CD4-positive, alpha-beta T cell treated with Interferon gamma for 1 hour (primary cell): ENCODE data around the gene ZNF526.

Source experiments
- DNase-seq: peaks from one replicate; pipeline ENCODE4 v3.0.0-alpha.2; 2020

The ZNF526 gene

DNA sequence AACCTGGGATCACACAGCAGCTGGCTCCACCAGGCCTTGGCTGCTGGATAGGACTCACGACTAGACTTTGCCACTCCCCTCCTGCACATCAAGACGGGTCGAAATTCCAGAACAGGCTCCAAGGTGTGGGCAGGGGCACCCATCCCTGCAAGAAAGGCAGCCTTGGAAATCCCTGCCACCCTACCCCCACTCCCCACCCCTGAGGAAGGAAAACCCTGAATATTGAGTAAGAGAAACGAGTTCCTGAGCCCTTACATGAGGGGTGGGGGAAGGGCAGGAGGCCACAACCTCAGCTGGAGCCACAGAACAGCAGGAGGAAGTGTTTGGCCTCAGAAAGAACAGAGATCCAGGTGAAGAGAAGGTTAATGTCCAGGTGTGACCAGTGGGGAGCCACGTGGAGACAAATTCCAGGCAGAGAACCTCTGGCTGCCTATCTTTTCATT lies 22.7 kb upstream of the ZNF526 start:
- no peak for DNase-seq

DNA sequence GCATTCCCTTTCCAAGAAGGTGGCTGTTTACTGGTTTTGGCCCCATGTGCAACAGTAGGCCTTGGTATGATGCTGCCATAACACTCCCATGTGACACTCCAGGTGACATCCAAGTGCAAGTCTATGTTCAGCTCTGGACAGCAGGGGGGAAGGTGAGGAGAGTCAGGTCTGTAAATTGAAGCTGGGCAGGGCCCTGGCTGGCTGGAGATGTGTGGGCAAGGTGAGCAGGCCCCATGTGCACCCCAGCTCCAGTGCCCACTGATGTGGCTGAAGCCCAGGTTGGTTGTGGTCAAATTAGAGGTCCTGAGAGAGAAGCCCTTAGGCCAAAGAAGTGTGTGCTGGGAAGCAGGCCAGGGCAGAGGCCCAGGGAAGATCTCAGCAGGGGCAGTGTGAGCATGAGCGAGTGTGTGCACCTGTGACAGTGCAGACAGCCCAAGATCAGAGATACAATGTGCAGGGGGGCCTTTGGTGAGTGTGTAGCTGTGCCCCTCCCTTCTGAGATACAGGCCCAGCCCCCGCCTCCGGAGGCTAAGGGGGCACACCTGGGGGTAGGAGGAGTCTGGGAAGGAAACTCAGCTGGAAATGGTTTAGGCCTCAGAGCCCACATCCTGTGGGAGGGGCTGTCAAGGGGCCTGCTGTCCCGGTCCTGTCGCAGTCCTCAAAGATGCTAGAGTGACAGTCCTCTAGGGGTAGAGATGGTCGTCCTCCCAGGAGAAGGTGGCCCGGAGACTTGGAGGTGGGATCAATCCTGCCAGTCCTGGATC lies 21.3 kb upstream of the ZNF526 start:
- DNase-seq, result peak; percentile 78

DNA sequence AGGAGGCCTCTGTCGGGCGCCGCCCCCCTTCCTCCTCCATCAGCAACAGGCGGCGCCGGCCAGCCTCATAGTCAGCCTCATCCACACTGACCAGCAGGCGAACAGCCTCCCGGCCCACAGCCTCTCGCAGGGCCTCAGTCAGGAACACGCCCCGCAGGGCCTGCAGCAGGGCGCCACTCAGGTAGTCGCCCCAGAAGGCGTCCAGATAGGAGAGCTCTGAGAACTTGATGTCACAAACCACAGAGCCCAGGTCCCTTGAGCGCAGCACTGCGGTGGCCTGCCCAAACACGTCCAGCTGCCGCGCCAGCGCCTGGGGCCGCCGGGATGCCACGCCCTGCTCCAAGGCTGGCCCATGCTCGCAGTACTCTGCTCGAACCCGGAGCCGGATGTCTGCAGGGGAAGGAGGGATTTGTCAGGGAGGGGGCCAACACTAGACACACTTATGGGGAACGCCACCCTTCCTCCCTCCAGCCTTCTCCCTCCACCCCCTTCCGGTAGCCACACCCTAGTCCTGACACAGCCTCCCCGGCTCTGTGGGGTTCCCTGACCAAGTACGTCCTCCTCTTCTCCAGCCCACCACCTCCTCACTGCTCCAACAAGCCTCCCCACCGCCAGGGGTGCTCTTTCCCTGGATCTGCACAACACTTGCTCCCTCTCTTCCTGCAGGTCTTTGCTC lies 20.5 kb upstream of the ZNF526 start:
- peak; percentile 69 for DNase-seq

DNA sequence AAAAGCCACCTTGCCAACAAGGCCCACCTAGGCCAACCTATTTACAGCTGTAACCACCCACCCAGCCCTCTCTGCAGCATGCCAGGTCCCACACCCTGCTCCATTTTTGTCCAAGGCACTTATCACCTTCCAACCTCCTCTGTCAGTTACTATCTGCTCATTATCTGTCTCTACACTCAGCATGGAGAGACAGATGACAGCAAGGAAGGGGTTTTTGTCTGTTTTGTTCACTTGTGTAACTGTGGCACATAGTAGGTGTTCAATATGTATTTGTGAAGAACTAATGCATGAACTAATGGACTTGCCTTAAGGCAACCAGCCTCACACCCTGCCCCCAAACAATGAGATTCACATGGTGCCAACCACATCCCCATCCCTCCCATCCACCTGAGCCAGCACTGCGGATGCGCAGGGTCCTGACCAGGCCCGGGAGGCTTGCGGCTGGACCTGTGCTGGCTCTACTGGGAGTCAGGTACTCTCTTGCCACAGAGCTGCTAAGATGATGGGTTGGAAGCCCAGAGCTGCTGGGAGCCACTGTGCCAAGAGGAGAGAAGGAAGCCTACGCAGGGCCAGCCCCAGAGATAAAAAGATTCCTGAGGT lies 19.9 kb upstream of the ZNF526 start:
- no peak for DNase-seq

DNA sequence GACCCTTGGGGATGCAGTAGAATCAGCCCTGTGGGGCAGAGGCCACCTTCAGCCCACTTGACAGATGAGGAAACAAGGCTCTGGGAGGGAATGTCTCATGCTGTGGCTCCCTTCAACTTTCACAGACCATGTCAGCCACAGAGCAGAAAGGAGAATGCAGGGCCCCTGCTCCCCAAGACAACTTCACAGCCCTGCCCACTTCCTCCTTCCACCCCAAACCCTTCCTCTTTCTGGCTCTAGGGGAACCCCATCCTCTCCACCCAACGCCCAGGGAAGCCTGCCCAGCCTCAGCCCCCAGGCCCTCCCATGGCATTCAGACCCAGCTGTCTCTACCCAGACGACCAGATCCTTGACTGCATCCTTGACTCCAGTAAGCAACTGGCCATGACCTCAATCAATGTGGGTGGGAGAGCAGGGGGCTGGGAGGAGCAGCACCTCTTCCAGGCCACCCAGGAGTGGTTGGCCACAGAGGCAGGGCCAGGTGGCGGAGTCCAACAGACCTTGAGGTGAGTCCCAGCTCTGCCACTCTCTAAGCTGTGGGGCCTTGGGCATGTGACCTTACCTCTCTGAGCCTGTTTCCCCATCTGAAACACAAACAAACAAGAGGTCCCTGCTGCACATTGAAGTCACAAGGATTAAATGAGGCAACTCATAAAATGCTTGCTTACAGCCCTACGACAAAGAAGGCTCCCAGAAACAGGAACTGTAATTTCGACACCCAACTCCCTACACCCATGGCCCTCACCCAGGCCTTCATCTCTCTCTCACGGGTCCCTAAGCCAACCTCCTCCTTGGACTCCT lies 18.4 kb upstream of the ZNF526 start:
- peak; percentile 81 for DNase-seq

DNA sequence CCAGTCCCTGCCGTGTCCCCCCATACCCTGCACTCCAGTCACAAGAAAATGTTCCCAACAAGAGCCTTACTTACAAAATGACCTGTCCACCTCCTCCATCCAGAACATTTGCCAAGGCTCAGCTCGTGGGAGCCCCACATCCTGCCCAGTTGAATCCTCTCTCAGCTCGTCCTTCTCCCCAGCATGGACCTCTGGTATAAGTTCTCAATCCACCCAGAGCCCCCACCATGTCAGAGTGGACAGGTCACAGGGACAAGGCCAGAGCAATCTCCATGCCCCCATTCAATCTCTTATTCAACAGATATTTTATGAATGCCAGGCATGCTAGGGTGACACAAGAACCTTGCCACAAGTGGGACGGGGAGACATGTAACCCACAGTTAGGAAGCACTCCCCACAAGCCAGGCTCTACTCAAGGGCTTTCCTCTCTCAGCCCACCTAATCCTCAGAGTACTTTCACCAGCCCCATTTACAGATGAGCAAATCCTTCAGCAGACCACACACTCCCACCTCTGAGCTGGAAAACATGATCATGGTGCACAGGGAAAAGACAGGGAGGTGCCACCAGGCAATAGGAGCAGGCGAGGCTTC lies 17.7 kb upstream of the ZNF526 start:
- DNase-seq, result no peak

DNA sequence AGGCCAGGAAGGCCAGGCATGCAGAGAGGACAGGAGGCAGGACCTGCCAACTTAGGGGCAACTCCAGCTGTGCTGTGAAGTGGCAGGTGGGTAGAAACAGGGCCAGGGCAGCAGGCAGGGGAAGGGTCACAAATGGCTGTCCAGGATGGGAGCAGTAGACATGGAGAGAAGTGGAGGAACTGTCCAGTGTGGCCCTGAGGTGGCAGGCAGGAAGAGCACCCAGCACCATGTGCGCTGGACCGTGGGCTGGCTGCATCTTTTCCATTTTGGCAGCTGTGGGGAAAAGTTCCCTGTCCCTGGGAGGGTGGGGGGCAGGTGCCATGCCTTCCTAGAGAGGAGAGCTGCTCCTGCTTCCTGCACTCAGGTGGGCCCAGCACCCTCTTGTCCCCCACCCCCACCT lies 16.4 kb upstream of the ZNF526 start:
- DNase-seq, result no peak

DNA sequence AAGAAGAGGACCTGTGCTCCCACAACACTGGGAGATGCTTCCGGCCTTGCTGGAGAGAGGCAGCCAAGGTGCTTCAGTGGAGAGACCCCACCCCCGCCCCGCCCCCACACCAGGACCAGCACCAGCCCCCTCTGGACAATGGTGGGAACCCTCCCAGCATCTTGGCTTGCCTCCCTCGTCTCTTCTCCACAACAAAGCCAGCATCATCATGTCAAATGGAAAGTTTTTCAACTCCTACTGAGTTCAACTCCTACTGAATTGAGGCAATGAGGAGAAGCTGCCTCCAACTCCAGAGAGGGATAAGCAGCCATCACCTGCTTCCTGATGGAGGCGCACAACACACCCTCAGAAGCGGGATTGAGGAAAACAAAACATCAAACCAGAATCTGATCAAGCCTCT lies 15.4 kb upstream of the ZNF526 start:
- DNase-seq, result no peak

DNA sequence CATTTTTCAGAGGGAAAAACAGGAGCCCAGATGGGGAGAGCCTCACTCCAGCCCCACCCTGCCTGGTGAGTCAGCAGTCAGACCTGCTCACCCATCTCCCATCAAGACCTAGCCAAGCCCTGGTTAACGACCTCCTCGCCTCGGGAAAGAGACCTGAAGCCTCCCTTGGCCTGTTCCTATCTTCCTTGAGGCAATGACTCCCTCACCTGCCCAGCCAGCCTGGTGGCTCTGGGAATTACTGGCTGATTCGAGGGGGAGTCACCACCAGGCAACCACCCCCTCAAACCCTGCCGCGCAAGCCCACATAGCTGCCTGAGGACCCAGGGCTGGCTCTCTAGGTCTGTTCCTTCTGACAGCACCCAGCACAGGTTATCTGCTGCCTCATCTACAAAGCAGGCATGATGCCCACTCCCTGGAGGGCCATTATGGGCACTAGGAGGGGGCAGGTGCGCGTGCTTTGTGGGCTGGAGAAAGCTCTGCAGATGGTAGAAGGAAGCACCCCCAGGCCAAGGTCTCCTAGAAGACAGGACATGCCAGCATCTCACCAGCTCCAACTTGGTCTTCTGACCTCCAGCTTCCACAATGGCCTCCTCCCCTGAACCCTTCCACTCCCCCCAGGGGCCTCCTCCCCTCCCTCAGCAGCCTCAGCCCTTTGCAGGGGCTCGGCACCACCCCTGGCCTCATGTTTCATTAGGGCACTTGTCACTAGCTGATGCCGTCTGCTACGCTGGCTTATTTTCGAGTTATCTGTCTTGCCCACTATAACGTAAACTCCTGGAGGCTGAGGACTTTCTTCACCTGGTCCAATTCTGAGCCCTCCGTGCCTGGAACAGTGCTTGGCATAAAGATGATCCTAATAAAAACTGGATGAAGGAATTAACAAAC lies 13.0 kb upstream of the ZNF526 start:
- DNase-seq, result no peak

DNA sequence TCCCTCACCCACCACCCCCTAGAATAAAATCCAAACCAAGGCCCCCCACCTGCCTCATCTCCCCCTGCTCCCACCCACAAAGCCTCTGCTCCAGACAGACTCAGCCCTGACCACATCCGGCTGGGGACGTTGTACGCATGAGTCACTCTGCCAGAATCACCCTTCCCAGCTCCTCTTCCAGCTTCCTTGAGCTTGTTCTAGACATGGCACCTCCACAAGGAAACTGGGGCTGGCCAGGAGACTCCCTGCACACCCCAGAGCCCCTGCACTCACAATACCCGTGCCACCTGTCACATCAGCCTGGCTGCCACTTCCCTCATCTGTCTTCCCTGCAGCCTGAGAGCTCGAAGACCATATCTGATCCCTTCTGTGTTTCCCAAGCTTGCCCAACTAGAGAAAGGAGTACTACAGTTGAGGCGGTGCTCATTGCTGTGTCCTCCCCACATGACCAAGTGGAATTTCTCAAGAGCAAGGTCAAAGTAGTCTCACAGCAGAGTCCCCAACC lies 12.3 kb upstream of the ZNF526 start:
- peak; percentile 37 for DNase-seq

DNA sequence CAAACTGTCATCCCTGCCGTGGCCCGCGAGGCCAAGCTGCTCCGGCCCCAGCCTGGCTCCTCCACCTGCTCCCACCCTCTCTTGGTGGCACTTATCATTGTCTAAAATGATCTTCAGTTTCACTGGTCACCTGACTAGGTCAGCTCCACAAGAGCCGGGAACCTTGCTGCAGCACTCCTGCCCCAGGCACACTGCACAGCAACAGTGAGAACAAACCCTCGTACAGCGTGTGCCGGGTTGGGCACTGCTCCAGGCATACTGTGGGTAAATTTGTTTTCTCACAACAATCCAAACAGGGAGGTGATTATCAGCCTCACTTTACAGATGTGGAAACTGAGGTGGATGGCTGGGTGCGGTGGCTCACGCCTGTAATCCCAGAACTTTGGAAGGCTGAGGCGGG lies 11.5 kb upstream of the ZNF526 start:
- no peak for DNase-seq

DNA sequence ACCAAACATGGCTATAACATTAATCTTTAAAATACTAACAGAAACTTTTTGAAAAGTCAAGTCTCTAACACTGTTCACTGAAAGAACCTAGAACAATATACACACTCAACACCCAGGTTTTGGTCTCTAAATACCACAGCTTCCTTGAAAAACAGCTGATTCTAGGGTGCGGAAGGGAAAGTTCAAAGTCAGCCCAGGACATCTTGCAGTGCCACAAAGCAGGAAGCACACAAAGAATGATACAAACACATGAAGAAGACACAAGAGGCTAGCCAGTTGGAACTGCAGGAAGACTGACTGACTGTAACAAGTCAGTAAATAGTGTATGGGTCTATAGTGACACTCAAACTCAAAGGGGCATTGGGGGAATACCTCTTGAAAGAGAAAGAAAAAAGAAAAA lies 7.2 kb upstream of the ZNF526 start:
- DNase-seq, result no peak

DNA sequence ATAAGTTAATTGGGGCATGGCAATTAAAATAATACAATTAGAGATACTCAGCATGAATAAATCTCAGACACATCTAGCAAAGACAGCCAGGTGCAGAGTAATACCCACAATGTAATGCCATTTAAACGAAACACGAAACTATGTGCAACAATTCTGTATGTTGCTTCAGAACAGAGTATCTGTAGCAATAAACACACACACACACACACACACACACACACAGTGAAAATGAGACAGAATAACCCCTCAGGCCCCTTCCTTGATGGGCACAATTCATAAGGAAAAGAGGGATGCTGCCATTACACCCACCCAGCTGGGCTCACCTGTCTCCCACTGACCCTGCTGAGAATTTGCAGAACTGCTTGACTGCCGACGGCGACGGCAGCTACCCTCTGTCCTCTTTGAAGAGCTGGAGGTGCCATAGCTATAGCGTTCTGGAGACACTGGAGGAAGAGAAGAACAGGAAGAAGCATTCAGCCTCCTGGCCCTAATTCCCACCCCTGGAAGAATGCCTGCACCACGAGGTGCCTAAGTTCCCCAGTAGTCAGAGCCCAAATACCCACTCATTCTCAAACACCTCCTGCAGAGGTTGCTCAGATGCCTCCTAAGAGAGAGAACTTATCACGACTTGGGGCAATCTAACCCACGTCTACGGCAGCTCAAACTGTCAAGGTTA lies 5.2 kb upstream of the ZNF526 start:
- no peak for DNase-seq

DNA sequence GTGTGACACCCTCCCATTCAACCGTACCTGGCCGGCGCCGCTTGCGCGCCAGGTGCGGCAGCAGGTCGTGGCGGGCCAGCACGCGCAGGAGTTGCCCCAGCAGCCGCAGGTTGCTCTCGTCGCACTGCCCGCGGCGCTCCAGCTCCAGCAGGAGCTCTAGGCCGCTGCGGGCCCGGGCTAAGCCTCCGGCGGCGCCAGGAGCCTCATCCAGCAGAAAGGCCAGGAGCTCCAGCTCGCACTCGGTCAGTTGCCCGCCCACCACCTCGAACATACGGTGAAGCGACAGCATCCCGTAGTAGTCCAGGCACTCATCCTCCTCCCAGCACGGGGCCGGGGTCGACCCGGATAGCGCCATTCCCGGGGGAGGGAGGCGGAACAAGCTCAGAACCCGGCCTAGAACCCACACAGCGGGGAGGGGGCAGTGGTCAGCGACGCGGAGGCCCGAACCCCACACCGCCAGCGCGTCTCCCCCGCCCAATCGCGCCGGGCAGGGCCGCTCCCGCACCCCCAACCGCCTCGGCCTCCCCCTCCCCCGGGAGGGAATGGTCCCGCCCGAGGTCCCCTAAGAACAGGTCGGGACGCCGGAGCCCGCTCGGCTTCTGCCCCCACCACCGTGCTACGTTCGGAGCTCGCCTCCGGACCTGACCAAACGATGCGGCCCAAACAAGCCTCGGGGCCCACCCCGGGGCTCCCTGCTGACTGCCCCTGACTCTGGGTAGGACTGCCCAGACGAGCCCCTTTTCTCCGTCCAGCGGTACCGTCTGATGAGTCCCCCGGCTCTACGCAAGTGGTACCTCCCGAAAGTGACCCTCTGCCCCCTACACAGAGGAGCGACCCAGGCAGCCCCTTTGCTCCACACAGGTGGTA lies 3.2 kb upstream of the ZNF526 start:
- DNase-seq, result no peak

DNA sequence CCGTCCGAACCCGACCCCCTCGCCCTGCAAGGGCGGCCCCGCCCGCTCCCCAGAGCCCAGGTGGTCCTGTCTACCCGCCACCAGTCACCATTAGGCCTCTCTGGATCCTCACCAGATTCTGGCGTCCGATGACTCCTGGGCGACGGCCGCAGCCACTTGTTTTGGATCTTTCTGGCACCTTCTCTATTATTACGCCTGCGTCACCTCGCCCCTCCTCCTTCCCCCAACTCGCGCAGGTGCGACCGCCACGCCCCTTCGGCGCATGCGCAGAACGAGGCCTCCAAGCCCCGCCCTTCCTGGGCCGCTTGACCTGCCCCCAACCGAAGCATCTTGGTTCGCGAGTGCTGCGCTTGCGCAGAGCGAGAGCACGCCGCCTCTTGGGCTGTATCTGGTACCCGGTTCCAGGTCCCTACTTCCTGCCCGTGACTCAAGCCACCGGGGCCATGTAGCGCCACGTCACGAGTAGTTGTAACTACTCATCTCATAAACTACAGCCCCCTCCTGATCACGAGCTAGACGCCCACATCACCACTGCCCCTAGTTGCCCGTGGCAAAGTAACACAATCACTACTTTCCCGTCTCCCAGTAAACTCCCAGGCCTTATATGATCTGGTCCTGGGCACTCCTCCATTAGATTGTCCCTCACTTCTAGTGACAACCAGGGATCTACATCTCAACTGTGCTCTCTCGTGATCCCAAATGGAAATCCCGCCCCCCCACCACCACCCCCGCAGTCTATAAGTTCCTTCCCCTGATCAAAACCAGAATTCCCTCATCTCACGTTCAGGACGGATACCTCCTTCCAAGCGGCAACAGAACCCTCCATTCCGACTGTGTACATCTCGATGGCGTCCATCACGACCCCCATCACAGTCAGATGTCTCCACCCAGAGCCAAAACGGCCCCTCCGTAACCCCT lies 2.3 kb upstream of the ZNF526 start, which contains the start of gene DEDD2:
Gene DEDD2, minus strand, starts transcription at position 158 of the 918 bp plus-strand sequence. CDS start 670 bp downstream, outside the sequence.
- DNase-seq, result peak; percentile 100

DNA sequence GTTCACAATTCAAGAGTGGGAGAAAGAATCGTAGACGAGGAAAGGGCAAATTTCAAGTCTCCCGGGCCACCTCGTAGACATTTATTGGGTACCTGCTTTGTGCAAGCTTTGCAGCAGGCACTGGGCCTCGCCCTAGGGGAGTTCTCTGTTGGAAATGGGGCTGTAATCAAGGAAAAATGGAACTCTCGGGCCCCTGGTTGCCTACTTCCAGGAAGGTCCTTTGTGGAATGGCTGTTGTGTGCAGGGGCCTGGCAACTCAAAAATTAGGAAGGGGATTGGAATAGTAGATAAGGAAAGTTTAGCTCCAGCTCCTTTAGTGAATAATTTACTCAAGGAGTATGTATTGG lies 612 bp downstream of the ZNF526 start:
- no peak for DNase-seq

DNA sequence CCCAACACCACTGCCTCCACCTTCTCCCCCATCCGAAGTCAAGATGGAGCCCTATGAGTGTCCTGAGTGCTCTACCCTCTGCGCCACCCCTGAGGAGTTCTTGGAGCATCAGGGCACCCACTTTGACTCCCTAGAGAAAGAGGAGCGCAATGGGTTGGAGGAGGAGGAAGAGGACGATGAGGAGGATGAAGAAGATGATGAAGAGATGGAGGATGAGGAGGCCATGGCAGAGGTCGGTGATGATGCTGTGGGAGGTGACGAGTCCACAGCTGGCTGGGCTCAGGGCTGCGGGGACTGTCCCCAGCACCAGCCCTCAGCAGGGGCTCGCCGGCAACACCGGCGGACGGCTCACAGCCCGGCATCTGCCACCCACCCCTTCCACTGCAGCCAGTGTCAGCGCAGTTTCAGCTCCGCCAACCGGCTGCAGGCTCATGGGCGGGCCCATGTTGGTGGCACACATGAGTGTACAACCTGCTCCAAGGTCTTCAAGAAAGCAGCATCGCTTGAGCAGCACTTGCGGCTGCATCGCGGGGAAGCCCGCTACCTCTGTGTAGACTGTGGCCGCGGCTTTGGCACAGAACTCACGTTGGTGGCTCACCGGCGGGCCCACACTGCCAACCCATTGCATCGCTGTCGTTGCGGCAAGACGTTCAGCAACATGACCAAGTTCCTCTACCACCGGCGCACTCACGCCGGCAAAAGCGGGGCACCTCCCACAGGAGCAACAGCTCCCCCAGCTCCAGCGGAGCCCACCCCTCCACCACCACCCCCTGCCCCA lies 5.0 kb downstream of the ZNF526 start:
- no peak for DNase-seq

DNA sequence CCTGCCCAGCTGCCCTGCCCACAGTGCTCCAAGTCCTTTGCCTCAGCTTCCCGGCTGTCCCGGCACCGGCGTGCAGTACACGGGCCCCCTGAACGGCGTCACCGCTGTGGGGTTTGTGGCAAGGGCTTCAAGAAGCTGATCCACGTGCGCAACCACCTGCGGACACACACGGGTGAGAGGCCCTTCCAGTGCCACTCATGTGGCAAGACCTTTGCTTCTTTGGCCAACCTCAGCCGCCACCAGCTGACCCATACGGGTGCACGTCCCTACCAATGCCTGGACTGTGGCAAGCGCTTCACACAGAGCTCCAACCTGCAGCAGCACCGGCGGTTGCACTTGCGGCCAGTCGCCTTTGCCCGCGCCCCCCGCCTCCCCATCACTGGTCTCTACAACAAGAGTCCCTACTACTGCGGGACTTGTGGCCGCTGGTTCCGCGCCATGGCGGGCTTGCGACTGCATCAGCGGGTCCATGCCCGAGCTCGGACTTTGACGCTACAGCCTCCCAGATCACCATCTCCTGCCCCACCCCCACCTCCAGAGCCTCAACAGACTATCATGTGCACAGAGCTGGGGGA lies 5.7 kb downstream of the ZNF526 start:
- DNase-seq, result no peak
